ENCODE results near the gene VIPR1.

VIPR1 gene

GRCh38 chr3:42581709-42582473 lies 79.4 kb downstream of the VIPR1 start, which contains the start of gene SEC22C (continued):
- TF ChIP-seq ZFP69B (tag by site-specific recombination; IDR thresholded peaks at IDR 0.05) (peak; percentile 69), ZSCAN18 (tag by site-specific recombination; IDR thresholded peaks at IDR 0.05) (no peak), ZNF692 (tag by site-specific recombination; IDR thresholded peaks at IDR 0.05) (peak; percentile 74), ZNF548 (tag by site-specific recombination; IDR thresholded peaks at IDR 0.05) (no peak), ZNF600 (tag by site-specific recombination; IDR thresholded peaks at IDR 0.05) (peak; percentile 91), ZNF560 (tag by site-specific recombination; IDR thresholded peaks at IDR 0.05; ENCODE audit: borderline replicate concordance) (no peak), ZNF335 (tag by site-specific recombination; conservative IDR thresholded peaks at IDR 0.05) (peak; percentile 70), ZNF561 (tag by site-specific recombination; IDR thresholded peaks at IDR 0.05; ENCODE audit: borderline replicate concordance) (peak; percentile 65), GLIS2 (tag by site-specific recombination; IDR thresholded peaks at IDR 0.05) (peak; percentile 59), FEZF1 (tag by site-specific recombination; IDR thresholded peaks at IDR 0.05) (peak; percentile 39; the same call in 1 of the 2 replicates), ZNF140 (tag by site-specific recombination; IDR thresholded peaks at IDR 0.05) (no peak), EGR2 (tag by site-specific recombination; IDR thresholded peaks at IDR 0.05; ENCODE audit: low read depth) (peak; percentile 88), ZNF629 (tag by site-specific recombination; IDR thresholded peaks at IDR 0.05) (peak; percentile 81), ZNF24 (tag by site-specific recombination; IDR thresholded peaks at IDR 0.05) (0 out of 2 replicates have a peak, but pooled peaks have one; percentile 43), YY1 (tag by site-specific recombination; IDR thresholded peaks at IDR 0.05) (no peak), SP7 (tag by site-specific recombination; IDR thresholded peaks at IDR 0.05) (peak; percentile 71), ZNF514 (tag by site-specific recombination; IDR thresholded peaks at IDR 0.05) (no peak), KLF10 (tag by site-specific recombination; IDR thresholded peaks at IDR 0.05) (peak; percentile 83), ZNF501 (tag by site-specific recombination; IDR thresholded peaks at IDR 0.05) (peak; percentile 68), ZBTB7A (tag by site-specific recombination; IDR thresholded peaks at IDR 0.05; ENCODE audit: low read depth) (peak; percentile 39; the same call in 1 of the 2 replicates), GLIS1 (tag by site-specific recombination; IDR thresholded peaks at IDR 0.05) (peak; percentile 65), ZSCAN30 (tag by site-specific recombination; IDR thresholded peaks at IDR 0.05) (peak; percentile 54; the same call in 1 of the 2 replicates), CTCF (tag by site-specific recombination; IDR thresholded peaks at IDR 0.05) (peak; percentile 51; the same call in 1 of the 2 replicates), ZSCAN5A (tag by site-specific recombination; IDR thresholded peaks at IDR 0.05) (0 out of 2 replicates have a peak, but pooled peaks have one; percentile 17), TRIM28 (IDR thresholded peaks at IDR 0.05; ENCODE audit: borderline replicate concordance, low read length) (no peak), ZBTB20 (tag by site-specific recombination; IDR thresholded peaks at IDR 0.05) (peak; percentile 59), ZNF658 (tag by site-specific recombination; IDR thresholded peaks at IDR 0.05) (no peak), ZNF248 (tag by site-specific recombination; IDR thresholded peaks at IDR 0.05) (no peak), ZBTB8A (tag by site-specific recombination; IDR thresholded peaks at IDR 0.05) (peak; percentile 75), ZNF792 (tag by site-specific recombination; IDR thresholded peaks at IDR 0.05) (0 out of 2 replicates have a peak, but pooled peaks have one; percentile 73), TCF7L2 (IDR thresholded peaks at IDR 0.05; ENCODE audit: borderline replicate concordance, low read depth, low read length) (no peak), ZNF473 (tag by site-specific recombination; IDR thresholded peaks at IDR 0.05) (no peak), PRDM1 (tag by site-specific recombination; IDR thresholded peaks at IDR 0.05) (peak; percentile 79; the same call in 1 of the 2 replicates), PATZ1 (tag by site-specific recombination; IDR thresholded peaks at IDR 0.05) (peak; percentile 96)
